Activated effector memory CD4-positive, alpha-beta T cell treated with anti-CD3 and anti-CD28 coated beads, Interleukin-2, amount 50 U/mL, for 16 hours (primary cell): ENCODE results near the gene C1orf141.
"Not testable (repeated sequence)": the region's sequence is repeated elsewhere in the genome, so short reads cannot be mapped to it uniquely, and the experiment has no call there.

Experiments used
- DNase-seq: peaks from one replicate; pipeline ENCODE4 v3.0.0-alpha.2; 2020

C1orf141 gene

GRCh38 chr1:67084765-67085318, 49.9 kb downstream of the C1orf141 start:
- DNase-seq: no peak

- no peak for DNase-seq
These were observed 56.5 kb downstream of the C1orf141 start for GRCh38 chr1:67078291-67078690.

GRCh38 chr1:67077593-67077992, 57.2 kb downstream of the C1orf141 start:
- no peak for DNase-seq

GRCh38 chr1:67072749-67073148, 62.0 kb downstream of the C1orf141 start:
- no peak for DNase-seq

DNA sequence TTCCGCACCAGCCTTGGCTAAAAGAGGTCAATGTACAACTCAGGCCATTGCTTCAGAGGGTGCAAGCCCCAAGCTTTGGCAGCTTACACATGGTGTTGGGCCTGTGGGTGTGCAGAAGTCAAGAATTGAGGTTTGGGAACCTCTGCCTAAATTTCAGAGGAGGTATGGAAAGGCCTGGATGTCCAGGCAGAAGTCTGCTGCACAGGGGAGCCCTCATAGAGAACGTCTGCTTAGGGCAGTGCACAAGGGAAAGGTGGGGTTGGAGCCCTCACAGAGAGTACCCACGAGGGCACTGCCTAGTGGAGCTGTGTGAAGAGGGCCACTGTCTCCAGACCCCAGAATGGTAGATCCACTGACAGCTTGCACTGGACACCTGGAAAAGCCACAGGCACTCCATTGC, 67.1 kb downstream of the C1orf141 start:
- not testable (repeated sequence) for DNase-seq

- DNase-seq: no peak
These were observed 72.4 kb downstream of the C1orf141 start for GRCh38 chr1:67062412-67062811.

DNA sequence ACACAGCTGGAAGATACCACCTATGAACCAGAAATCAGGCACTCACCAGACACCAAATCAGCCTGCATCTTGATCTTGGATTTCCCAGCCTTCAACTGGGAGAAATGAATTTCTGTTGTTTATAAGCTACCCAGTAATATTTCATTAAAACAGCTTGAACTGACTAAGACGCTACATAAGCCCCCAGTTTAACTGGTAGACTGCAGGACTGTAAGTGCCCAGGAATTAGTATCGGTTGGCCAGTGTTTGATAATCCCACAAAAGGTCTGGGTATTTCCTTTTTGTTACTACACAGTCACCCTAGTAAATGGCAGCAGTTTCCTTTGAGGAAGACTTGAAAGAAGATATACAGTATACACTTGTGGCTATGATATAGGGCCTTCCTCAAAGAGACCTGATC, 73.5 kb downstream of the C1orf141 start:
- no peak for DNase-seq

GRCh38 chr1:67060811-67061218, 74.0 kb downstream of the C1orf141 start:
- DNase-seq: no peak

DNA sequence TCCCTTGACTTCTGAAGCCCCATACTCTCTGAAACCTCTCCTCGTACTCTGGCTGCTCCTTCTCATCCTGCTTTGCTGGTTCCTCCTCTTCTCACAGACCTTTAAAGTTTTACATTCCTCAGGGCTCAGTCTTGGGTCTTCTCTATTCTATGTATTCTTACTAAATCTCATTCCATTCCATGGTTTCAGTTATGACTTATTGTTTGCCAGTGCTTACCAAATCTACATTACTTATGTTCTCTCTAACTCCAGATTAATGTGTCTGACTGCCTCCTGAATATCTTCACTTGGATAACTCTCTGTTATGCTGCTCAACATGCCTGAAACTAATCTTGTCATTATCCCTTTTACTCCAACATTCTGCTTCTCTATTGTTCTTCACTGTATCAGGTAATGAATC, 75.4 kb downstream of the C1orf141 start:
- DNase-seq: no peak

GRCh38 chr1:67058761-67059160, 76.0 kb downstream of the C1orf141 start:
- no peak for DNase-seq

GRCh38 chr1:67058242-67058641, 76.5 kb downstream of the C1orf141 start:
- no peak for DNase-seq

GRCh38 chr1:67053785-67054772, 80.7 kb downstream of the C1orf141 start, which contains the start of gene SLC35D1:
Gene SLC35D1 (minus strand): TSS chr1:67054148. CDS start chr1:67054013, 135 bp downstream.
- DNase-seq: peak; percentile 92

DNA sequence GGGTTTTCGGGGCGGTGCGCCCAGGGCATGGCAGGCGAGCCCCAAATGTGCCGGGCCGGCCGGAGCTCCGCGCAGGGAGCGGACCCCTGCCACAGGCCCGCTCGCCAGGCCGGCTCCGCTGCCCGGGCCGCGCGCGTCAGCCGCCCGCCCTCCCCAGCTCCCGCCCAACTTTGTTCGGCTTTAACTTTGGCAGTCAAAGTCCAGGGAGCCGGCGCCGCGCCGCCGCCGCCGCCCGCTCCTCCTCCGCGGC, 81.3 kb downstream of the C1orf141 start:
- DNase-seq: no peak

DNA sequence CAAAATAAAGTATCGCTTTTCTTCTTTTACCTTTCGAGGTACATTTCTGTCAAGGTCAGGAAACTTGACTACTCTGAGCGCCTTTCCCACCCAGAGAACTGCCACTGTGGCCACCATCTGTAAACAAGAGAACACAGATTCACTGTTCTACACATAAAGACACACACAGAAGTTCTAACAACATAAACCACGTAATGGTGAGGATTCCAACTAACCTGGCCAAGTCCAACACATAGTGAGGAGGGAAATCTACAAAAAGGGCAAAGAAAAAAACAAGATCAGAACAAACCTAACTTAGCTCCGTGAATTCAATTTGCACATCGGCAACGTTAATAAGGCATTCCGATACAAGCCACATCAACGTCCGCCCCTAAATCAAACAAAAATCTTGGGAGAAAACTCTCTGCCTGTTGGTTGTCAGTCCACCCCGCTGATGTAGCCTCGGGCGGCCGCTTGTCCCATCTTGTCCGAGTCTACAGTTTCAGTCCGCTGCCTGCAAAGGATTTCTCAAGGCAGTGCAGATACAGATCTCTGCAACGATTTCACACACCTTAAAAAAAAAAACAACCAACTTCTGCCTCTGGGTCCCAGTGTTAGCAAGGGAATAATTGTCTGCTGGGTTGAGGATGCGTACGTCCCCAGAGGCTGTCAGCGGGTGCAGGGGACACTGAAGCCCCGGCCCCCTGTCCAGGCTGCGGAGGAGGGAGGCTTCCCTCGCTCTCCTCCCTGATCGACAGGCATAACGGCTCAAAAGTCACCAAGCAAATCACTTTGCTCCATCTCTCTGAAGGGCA, 81.8 kb downstream of the C1orf141 start:
- no peak for DNase-seq

GRCh38 chr1:67051196-67051595, 83.6 kb downstream of the C1orf141 start:
- no peak for DNase-seq

GRCh38 chr1:67044631-67045270, 90.0 kb downstream of the C1orf141 start:
- DNase-seq: no peak

- DNase-seq: no peak
These were observed 91.4 kb downstream of the C1orf141 start for GRCh38 chr1:67043366-67043765.
